K562 (cell line): Measurements from ENCODE around the gene ZNF689. TPM values are rescaled to one million over a fixed set of nuclear protein-coding genes. Genes with fewer than 3 reads are reported as not detected.

ENCODE experiments used
- CREB3L1 ChIP-seq: fragments of 450-650 bp; IDR thresholded peaks from 2 replicates; pipeline ENCODE4 v1.6.1; 2014; ENCODE audit warnings: low read depth, mild to moderate bottlenecking, moderate library complexity, borderline replicate concordance
- ELF1 ChIP-seq: fragments of 200-800 bp; sonication (Bioruptor generic); IDR thresholded peaks from 2 replicates; pipeline ENCODE4 v1.6.1; 2016; ENCODE audit warnings: missing genetic modification characterization, missing compliant biosample characterization
- MGA ChIP-seq: fragments of 450-650 bp; IDR thresholded peaks from 2 replicates; pipeline ENCODE4 v1.6.1; 2016; ENCODE audit warnings: mild to moderate bottlenecking, moderate library complexity
- UBTF ChIP-seq, 2 experiments: IDR thresholded peaks; 2 replicates each; pipeline ENCODE4 v1.6.1; 2012; ENCODE audit warnings: improper control_type of control experiment in 2 of 2, low read depth in 2 of 2, low read length in 2 of 2, borderline replicate concordance in 1 of 2
- polyA plus RNA-seq, 8 experiments: library from polyadenylated mRNA; depleted of rRNA in 4 of 8; stranded (reverse) in 5 of 8; unstranded in 3 of 8; fragments of >200 nt; fragmentation: Nextera tagmentation in 2 of 8; fragmentation: Illumina TruSeq in 1 of 8; extraction: Ambion mirVana in 2 of 8; extraction: Trizol in 1 of 8; gene quantifications; 2 replicates each; pipeline versions ENCODE4 v1.2.1 to v1.2.3, GENCODE V29; 2011 to 2014; ENCODE audit warnings: inconsistent platforms in 1 of 8, missing spikeins in 1 of 8
- total RNA-seq, 7 experiments: library from RNA; depleted of rRNA in 6 of 7; stranded (reverse); fragments of >200 nt in 6 of 7; fragmentation: Illumina TruSeq in 2 of 7; extraction: Trizol in 2 of 7; gene quantifications; 2 replicates each; pipeline versions ENCODE4 v1.2.1 to v1.2.3, GENCODE V29; 2011 to 2021; ENCODE audit warnings: low replicate concordance in 1 of 7
- TF ChIP-seq, protein P1 (sequence below): fragments of 250-450 bp; sonication (Bioruptor Pico); IDR thresholded peaks from 2 replicates; pipeline ENCODE4 v1.5.1; 2021; ENCODE audit warnings: mild to moderate bottlenecking

The ZNF689 gene
- total and polyA plus RNA-seq, 9 of the 15 experiments (the other 6 are each of a cell fraction or from before 2014, with no cell fraction given), result 5.4 to 15.4 (median 10.8) TPM

DNA sequence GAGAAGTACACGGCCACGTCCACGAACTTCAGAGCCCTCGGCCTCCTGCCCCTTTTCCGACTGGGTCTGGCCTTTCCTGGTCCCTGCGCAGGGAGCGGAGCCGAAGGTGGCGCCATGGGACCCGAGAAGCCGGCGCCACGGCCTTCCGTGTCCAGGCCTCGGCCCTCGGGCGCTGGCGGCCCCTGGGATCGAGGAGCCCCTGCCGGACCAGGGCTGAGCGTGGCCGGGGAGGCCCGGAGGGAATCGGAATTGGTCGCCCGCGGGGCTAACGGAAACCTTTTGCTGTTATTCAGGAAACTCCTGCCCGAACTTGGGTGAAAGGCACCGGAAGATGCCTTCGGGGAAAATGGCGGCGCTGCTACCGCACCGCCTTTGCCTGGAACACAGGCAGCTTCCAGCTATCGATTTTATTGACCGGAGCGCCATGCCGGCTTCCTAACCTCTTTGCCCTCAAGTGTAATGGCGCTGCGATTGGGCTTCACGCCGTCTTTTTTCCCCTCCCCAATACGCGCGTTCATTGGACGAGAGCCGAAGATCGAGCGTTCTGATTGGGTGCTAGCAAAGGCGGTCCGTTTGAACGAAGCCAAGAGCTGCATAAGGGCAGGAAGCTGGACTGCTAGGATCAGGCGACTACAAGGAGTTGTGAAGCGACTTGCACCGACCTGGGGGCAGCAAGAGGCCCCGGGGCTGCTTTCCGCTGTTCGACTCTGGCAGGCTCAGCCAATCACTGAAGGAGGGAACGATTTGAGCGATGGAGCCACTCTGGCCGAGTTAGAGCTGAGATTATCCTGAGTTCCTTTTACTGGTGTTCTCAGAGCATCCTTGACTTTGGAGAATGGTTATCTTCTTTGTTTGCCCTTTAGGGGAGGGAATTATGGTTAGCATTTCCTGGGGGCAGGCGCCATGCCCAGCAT lies at the start of gene ZNF689 (continued):
- peak; percentile 40; the same call in 1 of the 2 replicates for TF ChIP-seq MGA
- peak; percentile 89 for TF ChIP-seq ELF1 (tag)
- peak in 1 of 2 experiments; percentile 64; a peak in 1 of 4 replicates for TF ChIP-seq UBTF (IDR thresholded peaks at IDR 0.05; ENCODE audit: borderline replicate concordance in 1 of 2, low read depth in 2 of 2, low read length in 2 of 2)
- 0 out of 2 replicates have a peak, but pooled peaks have one; percentile 36 for TF ChIP-seq CREB3L1
- TF ChIP-seq, protein P1, sequence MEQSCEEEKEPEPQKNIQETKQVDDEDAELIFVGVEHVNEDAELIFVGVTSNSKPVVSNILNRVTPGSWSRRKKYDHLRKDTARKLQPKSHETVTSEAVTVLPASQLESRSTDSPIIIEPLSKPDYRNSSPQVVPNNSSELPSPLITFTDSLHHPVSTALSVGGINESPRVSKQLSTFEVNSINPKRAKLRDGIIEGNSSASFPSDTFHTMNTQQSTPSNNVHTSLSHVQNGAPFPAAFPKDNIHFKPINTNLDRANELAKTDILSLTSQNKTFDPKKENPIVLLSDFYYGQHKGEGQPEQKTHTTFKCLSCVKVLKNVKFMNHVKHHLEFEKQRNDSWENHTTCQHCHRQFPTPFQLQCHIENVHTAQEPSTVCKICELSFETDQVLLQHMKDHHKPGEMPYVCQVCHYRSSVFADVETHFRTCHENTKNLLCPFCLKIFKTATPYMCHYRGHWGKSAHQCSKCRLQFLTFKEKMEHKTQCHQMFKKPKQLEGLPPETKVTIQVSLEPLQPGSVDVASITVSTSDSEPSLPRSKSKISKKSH (CRISPR knock-in tag), result no peak
